Mucosa of descending colon (tissue), 3 donors: ENCODE results near the gene MRPL37. TPM values are rescaled to one million over a fixed set of nuclear protein-coding genes. Genes with fewer than 3 reads are reported as not detected.

ENCODE experiments used
- ATAC-seq: fragments of 200-7000 bp; cut with Tn5 transposase; one replicate; pipeline ENCODE4 v1.9.1; 2020; ENCODE audit warnings: mild to moderate bottlenecking, moderate library complexity
- DNase-seq, 3 donors: peaks; one replicate each; pipeline ENCODE4 v3.0.0-alpha.2; 2020
- H3K36me3 ChIP-seq: fragments of 200-600 bp; one replicate; pipeline ENCODE4 v1.8.0; 2021; ENCODE audit warnings: low read depth, mild to moderate bottlenecking
- H3K4me1 ChIP-seq: fragments of 200-600 bp; one replicate; pipeline ENCODE4 v1.8.0; 2021; ENCODE audit warnings: low read depth, mild to moderate bottlenecking
- H3K4me3 ChIP-seq: fragments of 200-600 bp; one replicate; pipeline ENCODE4 v1.8.0; 2021; ENCODE audit warnings: mild to moderate bottlenecking
- H3K9me3 ChIP-seq: fragments of 200-600 bp; one replicate; pipeline ENCODE4 v1.8.0; 2021; ENCODE audit warnings: mild to moderate bottlenecking
- intact Hi-C, 2 donors: fragments of 100-400 bp; cut with DNase I in 1 of 2; cut with micrococcal nuclease in 1 of 2; formaldehyde crosslinking; loops; one replicate each; pipeline versions ENCODE4 v1.11.0 to v1.11.1; 2022; cut with DNase I, micrococcal nuclease
- total RNA-seq, 3 donors: library from RNA; stranded (reverse); fragmentation: NEBNext Ultra II Directional in 2 of 3; extraction: Animal tissue kit (Norgen Biotek cat#: 25700) in 2 of 3; gene quantifications; one replicate each; pipeline versions ENCODE4 v1.2.1 to v1.2.4, GENCODE V29; 2021 to 2023
- TF ChIP-seq, protein P1 (sequence below): fragments of 200-600 bp; IDR thresholded peaks from one replicate; pipeline ENCODE4 v1.8.0; 2022; ENCODE audit warnings: antibody characterized with exemption, mild to moderate bottlenecking
- donor health status: DM: no; HTN: no; CAD: no; lungs with moderate emphysema.
- donor health status: DM: no; HTN: no; CAD: no.
- donor health status: DM: no; HTN: yes; CAD: no.

The MRPL37 gene
- total RNA-seq, 3 donors from 2014 or later: 46.5 to 84.7 (median 58.8) TPM

- no peaks in the 10 kb centered on the region for H3K9me3 ChIP-seq
- no peak for ATAC-seq
- peaks cover 5% of the 10 kb centered on the region for H3K4me1 ChIP-seq
- TF ChIP-seq, protein P1, sequence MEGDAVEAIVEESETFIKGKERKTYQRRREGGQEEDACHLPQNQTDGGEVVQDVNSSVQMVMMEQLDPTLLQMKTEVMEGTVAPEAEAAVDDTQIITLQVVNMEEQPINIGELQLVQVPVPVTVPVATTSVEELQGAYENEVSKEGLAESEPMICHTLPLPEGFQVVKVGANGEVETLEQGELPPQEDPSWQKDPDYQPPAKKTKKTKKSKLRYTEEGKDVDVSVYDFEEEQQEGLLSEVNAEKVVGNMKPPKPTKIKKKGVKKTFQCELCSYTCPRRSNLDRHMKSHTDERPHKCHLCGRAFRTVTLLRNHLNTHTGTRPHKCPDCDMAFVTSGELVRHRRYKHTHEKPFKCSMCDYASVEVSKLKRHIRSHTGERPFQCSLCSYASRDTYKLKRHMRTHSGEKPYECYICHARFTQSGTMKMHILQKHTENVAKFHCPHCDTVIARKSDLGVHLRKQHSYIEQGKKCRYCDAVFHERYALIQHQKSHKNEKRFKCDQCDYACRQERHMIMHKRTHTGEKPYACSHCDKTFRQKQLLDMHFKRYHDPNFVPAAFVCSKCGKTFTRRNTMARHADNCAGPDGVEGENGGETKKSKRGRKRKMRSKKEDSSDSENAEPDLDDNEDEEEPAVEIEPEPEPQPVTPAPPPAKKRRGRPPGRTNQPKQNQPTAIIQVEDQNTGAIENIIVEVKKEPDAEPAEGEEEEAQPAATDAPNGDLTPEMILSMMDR: no peak
- no peak for DNase-seq
- no peaks in the 10 kb centered on the region for H3K36me3 ChIP-seq
- H3K4me3 ChIP-seq: no peak overlapping the region
- intact Hi-C loops: no loop called here
These were observed 52.5 kb downstream of the MRPL37 start for GRCh38 chr1:54252371-54252936.

- peaks cover 6% of the 10 kb centered on the region for H3K4me1 ChIP-seq
- TF ChIP-seq, protein P1: no peak
- DNase-seq (no peak), ATAC-seq (no peak)
- intact Hi-C loops: no loop called here
- no peaks in the 10 kb centered on the region for H3K36me3 ChIP-seq
- H3K9me3 ChIP-seq: no peaks in the 10 kb centered on the region
- H3K4me3 ChIP-seq: no peak overlapping the region
These were observed 53.5 kb downstream of the MRPL37 start for GRCh38 chr1:54253480-54253879.

DNA sequence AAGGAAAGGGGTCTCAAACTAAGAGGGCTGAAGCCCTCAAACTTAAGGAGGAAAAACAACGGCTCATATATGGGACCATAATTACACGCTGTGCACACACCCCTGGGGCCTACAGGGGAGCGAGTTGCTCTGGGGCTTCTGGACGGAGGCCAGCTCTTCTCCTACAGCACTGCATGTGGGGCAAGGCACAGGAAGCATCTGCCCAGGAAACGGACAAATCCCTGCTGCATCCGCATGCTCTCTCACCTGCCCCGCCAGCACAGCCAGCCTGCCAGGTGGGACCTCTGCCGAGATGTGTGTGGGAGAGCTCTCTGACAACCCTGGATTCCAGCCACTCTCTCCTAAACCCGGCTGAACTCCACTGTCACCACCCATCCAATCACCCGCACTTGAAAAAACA, 54.1 kb downstream of the MRPL37 start:
- ATAC-seq (peak; percentile 61), DNase-seq (peak in 2 of 3 donors; percentile 63 to 74)
- H3K4me1 ChIP-seq: peaks cover 6% of the 10 kb centered on the region
- intact Hi-C loops: no loop called here
- H3K9me3 ChIP-seq: no peaks in the 10 kb centered on the region
- TF ChIP-seq, protein P1: no peak
- H3K36me3 ChIP-seq: no peaks in the 10 kb centered on the region
- H3K4me3 ChIP-seq: no peak overlapping the region

DNA sequence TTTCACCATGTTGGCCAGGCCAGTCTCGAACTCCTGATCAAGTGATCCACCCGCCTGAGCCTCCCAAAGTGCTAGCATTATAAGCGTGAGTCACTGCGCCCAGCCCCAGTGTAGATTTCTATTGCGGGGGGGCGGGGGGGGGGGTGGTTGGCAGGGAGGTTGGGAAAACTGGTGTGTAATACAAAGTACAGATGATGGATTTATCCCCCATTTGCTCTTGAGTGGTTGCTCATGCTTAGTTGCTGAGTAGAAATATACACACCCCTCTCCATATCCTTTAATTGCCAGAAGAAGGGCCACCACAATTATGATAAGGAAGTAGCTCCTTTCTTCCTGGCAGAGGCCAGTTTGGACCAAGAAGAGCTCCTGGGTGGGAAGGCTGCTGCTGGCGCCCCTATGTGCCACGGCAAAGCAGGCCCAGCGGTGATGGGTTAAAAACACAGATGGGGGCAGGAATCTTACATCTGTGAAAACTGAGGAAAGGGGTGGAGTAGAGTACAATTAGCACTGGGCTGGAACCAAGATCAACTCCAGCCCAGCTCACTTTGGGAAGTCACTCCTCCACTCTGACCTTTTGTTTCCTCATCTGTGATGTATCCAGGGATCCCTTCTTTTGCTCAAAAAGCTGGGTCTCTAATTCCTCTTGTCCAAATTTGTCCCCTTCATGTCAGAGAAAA, 55.2 kb downstream of the MRPL37 start:
- peak; percentile 9 for ATAC-seq
- DNase-seq: no peak
- Histone ChIP-seq H3K4me3 (no peak overlapping the region), H3K4me1 (peaks cover 6% of the 10 kb centered on the region), H3K9me3 (no peaks in the 10 kb centered on the region), H3K36me3 (no peaks in the 10 kb centered on the region)
- TF ChIP-seq, protein P1: no peak
- intact Hi-C loops: no loop called here

DNA sequence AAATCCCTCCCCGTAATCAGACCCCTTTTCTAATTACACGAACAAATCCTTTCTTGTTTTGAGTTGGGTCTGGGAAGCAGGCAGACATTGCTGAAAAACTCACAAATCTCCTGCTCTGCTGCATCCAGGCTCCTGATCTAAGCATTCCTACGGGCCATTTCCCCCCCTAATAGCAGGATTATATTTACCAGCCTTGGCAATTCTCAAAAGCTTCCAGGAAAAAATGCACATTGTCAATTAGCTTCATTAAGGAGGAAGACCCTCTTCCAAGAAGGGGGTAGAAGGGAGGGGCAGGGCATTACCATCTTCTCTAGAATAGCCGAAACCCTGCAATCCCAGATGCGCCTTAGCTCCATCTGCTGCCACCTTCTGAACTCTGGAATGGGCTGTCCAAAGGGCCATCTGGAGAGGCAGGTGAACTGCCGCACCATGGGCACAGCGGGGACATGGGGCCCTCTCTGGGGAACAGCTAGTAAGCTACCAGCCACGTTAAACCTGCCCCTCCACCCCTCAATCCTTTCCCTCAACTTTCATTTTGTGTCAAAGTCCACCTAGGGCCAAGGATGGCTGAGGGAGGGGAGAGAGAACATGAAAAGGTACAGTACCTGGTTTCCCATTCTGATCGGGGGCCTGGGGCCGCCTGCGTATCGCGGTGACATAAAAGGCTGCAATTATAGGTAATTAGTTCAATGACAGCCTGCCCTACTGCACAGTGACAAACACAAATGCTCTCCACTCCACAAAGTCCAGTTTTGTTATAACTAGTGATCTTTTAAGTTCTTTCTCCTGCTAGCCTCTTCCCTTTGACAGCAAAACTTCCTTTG, 56.8 kb downstream of the MRPL37 start:
- ATAC-seq (peak; percentile 52), DNase-seq (no peak)
- TF ChIP-seq, protein P1: no peak

More for the DNA sequence above, 56.8 kb downstream of the MRPL37 start:
- no peaks in the 10 kb centered on the region for H3K36me3 ChIP-seq
- peaks cover 6% of the 10 kb centered on the region for H3K4me1 ChIP-seq
- H3K9me3 ChIP-seq: no peaks in the 10 kb centered on the region
- H3K4me3 ChIP-seq: no peak overlapping the region
- intact Hi-C loops: no loop called here
